NCI-H1930 (cell line): ENCODE data around the gene INPP5A.

Source experiments
- DNase-seq, 2 experiments: peaks; one replicate each; lab custom pipeline; 2025; lab: John Stamatoyannopoulos, UW

Gene INPP5A

GRCh38 chr10:132708441-132708840 lies 170.9 kb downstream of the INPP5A start:
- no peak for DNase-seq

- DNase-seq, result no peak
These were observed 171.3 kb downstream of the INPP5A start for GRCh38 chr10:132708936-132709335.

- no peak for DNase-seq
These were observed 171.9 kb downstream of the INPP5A start for GRCh38 chr10:132709471-132709951.

GRCh38 chr10:132710036-132710686 lies 172.6 kb downstream of the INPP5A start:
- no peak for DNase-seq

- DNase-seq, result no peak
These were observed 173.4 kb downstream of the INPP5A start for GRCh38 chr10:132710746-132711612.

- no peak for DNase-seq
These were observed 174.1 kb downstream of the INPP5A start for GRCh38 chr10:132711613-132712121.

- DNase-seq, result no peak
These were observed 174.7 kb downstream of the INPP5A start for GRCh38 chr10:132712291-132712690.

GRCh38 chr10:132712743-132713142 lies 175.2 kb downstream of the INPP5A start:
- DNase-seq, result no peak

GRCh38 chr10:132713421-132714095 lies 176.0 kb downstream of the INPP5A start:
- no peak for DNase-seq

GRCh38 chr10:132714096-132714985 lies 176.8 kb downstream of the INPP5A start:
- DNase-seq, result no peak

- no peak for DNase-seq
These were observed 177.6 kb downstream of the INPP5A start for GRCh38 chr10:132714986-132715775.

- no peak for DNase-seq
These were observed 178.4 kb downstream of the INPP5A start for GRCh38 chr10:132715776-132716680.

GRCh38 chr10:132716691-132717490 lies 179.3 kb downstream of the INPP5A start:
- no peak for DNase-seq

- no peak for DNase-seq
These were observed 184.1 kb downstream of the INPP5A start for GRCh38 chr10:132721725-132722124.

- no peak for DNase-seq
These were observed 185.1 kb downstream of the INPP5A start for GRCh38 chr10:132722394-132723329.

- DNase-seq, result no peak
These were observed 185.9 kb downstream of the INPP5A start for GRCh38 chr10:132723330-132723970.

- no peak for DNase-seq
These were observed 186.9 kb downstream of the INPP5A start for GRCh38 chr10:132724446-132724845.
